Osteocyte (in vitro differentiated cells): ENCODE results near the gene THRA. TPM values are rescaled to one million over a fixed set of nuclear protein-coding genes. Genes with fewer than 3 reads are reported as not detected.

Experiments used
- DNase-seq: peaks from one replicate; pipeline ENCODE4 v3.0.0; 2021; ENCODE audit warnings: mixed read lengths; ENCODE audit not compliant: unreplicated experiment; ENCODE audit errors: extremely low spot score
- H3K27ac Mint-ChIP-seq: one replicate; pipeline ENCODE4 v1.8.0; 2021; ENCODE audit warnings: mild to moderate bottlenecking, mixed read lengths; ENCODE audit not compliant: unreplicated experiment
- H3K27me3 Mint-ChIP-seq: one replicate; pipeline ENCODE4 v1.8.0; 2021; ENCODE audit warnings: mixed read lengths; ENCODE audit not compliant: unreplicated experiment
- H3K36me3 Mint-ChIP-seq: one replicate; pipeline ENCODE4 v1.8.0; 2021; ENCODE audit warnings: mixed read lengths; ENCODE audit not compliant: unreplicated experiment
- H3K4me1 Mint-ChIP-seq: one replicate; pipeline ENCODE4 v1.8.0; 2021; ENCODE audit warnings: mixed read lengths; ENCODE audit not compliant: unreplicated experiment
- H3K4me3 Mint-ChIP-seq: one replicate; pipeline ENCODE4 v1.8.0; 2021; ENCODE audit warnings: mild to moderate bottlenecking, moderate library complexity, mixed read lengths; ENCODE audit not compliant: unreplicated experiment
- H3K9me3 Mint-ChIP-seq: one replicate; pipeline ENCODE4 v1.8.0; 2021; ENCODE audit warnings: mixed read lengths; ENCODE audit not compliant: unreplicated experiment
- CTCF ChIP-seq: fragments of 200-600 bp; sonication (generic); IDR thresholded peaks from 2 replicates; pipeline ENCODE4 v1.5.0; 2021; ENCODE audit warnings: antibody characterized with exemption, mild to moderate bottlenecking, moderate library complexity
- total RNA-seq: library from RNA; stranded (reverse); gene quantifications from 2 replicates; pipeline ENCODE4 v1.2.1, GENCODE V29; 2021

THRA gene
- total RNA-seq, 1 donor from 2014 or later, result 44.6 TPM

- no peak for DNase-seq
- Mint-ChIP-seq H3K27me3 (no peaks in the 10 kb centered on the region), H3K36me3 (no peaks in the 10 kb centered on the region), H3K4me3 (no peak overlapping the region), H3K4me1 (peaks cover 35% of the 10 kb centered on the region), H3K27ac (no peak overlapping the region), H3K9me3 (no peaks in the 10 kb centered on the region)
- TF ChIP-seq CTCF, result no peak
Observed at GRCh38 chr17:40106760-40107521, 44.2 kb downstream of the THRA start.

GRCh38 chr17:40107522-40108174 is 44.9 kb downstream of the THRA start:
- peaks cover 40% of the 10 kb centered on the region for H3K4me1 Mint-ChIP-seq
- peak overlapping the region; percentile 53 for H3K27ac Mint-ChIP-seq
- no peak for TF ChIP-seq CTCF
- no peak for DNase-seq
- no peaks in the 10 kb centered on the region for H3K9me3 Mint-ChIP-seq
- no peaks in the 10 kb centered on the region for H3K36me3 Mint-ChIP-seq
- no peak overlapping the region for H3K4me3 Mint-ChIP-seq
- H3K27me3 Mint-ChIP-seq, result no peaks in the 10 kb centered on the region

- Mint-ChIP-seq H3K9me3 (no peaks in the 10 kb centered on the region), H3K27me3 (no peaks in the 10 kb centered on the region), H3K36me3 (no peaks in the 10 kb centered on the region), H3K4me1 (peaks cover 48% of the 10 kb centered on the region), H3K27ac (no peak overlapping the region), H3K4me3 (no peak overlapping the region)
- DNase-seq, result no peak
- TF ChIP-seq CTCF, result no peak
Observed at GRCh38 chr17:40108970-40109824, 46.4 kb downstream of the THRA start.

GRCh38 chr17:40110026-40110845 is 47.5 kb downstream of the THRA start:
- H3K4me3 Mint-ChIP-seq, result no peak overlapping the region
- H3K4me1 Mint-ChIP-seq, result peaks cover 58% of the 10 kb centered on the region
- no peak for TF ChIP-seq CTCF
- H3K36me3 Mint-ChIP-seq, result no peaks in the 10 kb centered on the region
- no peaks in the 10 kb centered on the region for H3K27me3 Mint-ChIP-seq
- no peak overlapping the region for H3K27ac Mint-ChIP-seq
- H3K9me3 Mint-ChIP-seq, result no peaks in the 10 kb centered on the region
- no peak for DNase-seq
